ENCODE results near the gene SLC28A1. TPM values are rescaled to one million over a fixed set of nuclear protein-coding genes. Genes with fewer than 3 reads are reported as not detected.

Gene SLC28A1
- total RNA-seq, 3 donors from 2014 or later (not counting 1 experiment from before 2014, with no cell fraction given), result not detected

DNA sequence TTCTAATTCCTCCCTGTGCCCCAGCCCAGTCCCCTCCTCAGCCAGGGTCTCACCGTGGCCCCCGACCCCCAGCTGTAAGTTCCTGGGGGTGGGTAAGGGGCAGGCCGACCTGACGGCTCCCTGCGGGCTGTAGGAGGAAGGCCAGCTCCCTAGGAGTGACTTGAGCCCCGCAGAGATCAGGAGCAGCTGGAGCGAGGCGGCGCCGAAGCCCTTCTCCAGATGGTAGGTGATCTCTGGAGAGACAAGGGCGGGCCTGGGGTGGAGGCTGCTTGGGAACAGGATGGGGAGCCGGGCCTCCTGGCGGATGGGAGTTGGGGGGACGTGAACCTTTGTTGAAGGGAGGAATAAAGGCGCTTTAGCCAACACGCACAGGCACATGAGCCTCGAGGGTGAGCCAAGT lies 4.2 kb downstream of the SLC28A1 start:
- no peak overlapping the region for H3K27ac ChIP-seq (ENCODE audit: low read length)
- DNase-seq (no peak), ATAC-seq (no peak)
- no peaks in the 10 kb centered on the region for H3K36me3 Mint-ChIP-seq
- H3K4me1 ChIP-seq (ENCODE audit: control insufficient read depth, insufficient read depth, low read length), result no peaks in the 10 kb centered on the region
- intact Hi-C loops (cut with micrococcal nuclease), result no loop called here
- no peak overlapping the region for H3K27ac Mint-ChIP-seq
- no peak overlapping the region for H3K4me3 ChIP-seq (ENCODE audit: low read length)
- no peaks in the 10 kb centered on the region for H3K36me3 ChIP-seq (ENCODE audit: control insufficient read depth, insufficient read depth, low read length)
- no peaks in the 10 kb centered on the region for H3K9me3 Mint-ChIP-seq
- H3K4me3 Mint-ChIP-seq, result no peak overlapping the region
- no peaks in the 10 kb centered on the region for H3K9me3 ChIP-seq (ENCODE audit: control insufficient read depth, insufficient read depth, low read length)
- H3K4me1 Mint-ChIP-seq, result no peaks in the 10 kb centered on the region
- TF ChIP-seq, protein P1, sequence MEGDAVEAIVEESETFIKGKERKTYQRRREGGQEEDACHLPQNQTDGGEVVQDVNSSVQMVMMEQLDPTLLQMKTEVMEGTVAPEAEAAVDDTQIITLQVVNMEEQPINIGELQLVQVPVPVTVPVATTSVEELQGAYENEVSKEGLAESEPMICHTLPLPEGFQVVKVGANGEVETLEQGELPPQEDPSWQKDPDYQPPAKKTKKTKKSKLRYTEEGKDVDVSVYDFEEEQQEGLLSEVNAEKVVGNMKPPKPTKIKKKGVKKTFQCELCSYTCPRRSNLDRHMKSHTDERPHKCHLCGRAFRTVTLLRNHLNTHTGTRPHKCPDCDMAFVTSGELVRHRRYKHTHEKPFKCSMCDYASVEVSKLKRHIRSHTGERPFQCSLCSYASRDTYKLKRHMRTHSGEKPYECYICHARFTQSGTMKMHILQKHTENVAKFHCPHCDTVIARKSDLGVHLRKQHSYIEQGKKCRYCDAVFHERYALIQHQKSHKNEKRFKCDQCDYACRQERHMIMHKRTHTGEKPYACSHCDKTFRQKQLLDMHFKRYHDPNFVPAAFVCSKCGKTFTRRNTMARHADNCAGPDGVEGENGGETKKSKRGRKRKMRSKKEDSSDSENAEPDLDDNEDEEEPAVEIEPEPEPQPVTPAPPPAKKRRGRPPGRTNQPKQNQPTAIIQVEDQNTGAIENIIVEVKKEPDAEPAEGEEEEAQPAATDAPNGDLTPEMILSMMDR (IDR thresholded peaks at IDR 0.05), result no peak
- no peaks in the 10 kb centered on the region for H3K27me3 ChIP-seq (ENCODE audit: control insufficient read depth, insufficient read depth, low read length)
- H3K27me3 Mint-ChIP-seq (ENCODE audit: low read depth in 2 of 2), result peaks cover 0 to 7% of the 10 kb centered on the region in 2 donors
- 88% methylated on average over 17 of the region's 17 CpGs for WGBS (ENCODE audit: insufficient coverage)

DNA sequence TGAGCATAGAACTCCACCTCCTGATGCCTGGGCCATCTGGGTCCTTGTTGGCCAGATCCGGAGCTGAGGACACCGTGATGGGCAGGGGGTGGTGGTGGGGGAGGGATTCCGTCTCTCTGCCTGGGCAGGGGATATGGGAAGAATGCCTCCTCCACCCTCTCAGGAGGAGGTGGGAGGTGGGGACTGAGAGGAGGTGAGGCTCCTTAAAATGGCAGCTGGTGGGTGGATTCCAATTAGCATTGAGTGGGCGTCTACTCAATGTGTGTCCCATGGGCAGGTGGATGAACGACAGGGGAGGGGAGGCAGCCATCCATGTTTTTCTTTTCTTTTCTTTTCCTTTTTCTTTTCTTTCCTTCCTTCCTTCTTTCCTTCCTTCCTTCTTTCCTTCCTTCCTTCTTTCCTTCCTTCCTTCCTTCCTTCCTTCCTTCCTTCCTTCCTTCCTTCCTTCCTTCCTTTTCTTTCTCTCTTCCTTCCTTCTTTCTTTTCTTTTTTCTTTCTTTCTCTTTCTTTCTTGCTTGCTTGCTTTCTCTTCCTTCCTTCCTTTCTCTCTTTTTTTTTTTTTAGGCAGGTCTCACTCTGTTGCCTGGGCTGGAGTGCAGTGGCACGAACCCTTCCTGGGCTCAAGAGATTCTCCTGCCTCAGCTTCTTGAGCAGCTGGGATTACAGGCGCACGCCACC lies 5.0 kb downstream of the SLC28A1 start:
- Mint-ChIP-seq H3K4me1 (no peaks in the 10 kb centered on the region), H3K27ac (no peak overlapping the region), H3K9me3 (no peaks in the 10 kb centered on the region), H3K4me3 (no peak overlapping the region), H3K27me3 (ENCODE audit: low read depth in 2 of 2) (peaks cover 0 to 6% of the 10 kb centered on the region in 2 donors), H3K36me3 (no peaks in the 10 kb centered on the region)
- H3K4me1 ChIP-seq (ENCODE audit: control insufficient read depth, insufficient read depth, low read length), result no peaks in the 10 kb centered on the region
- no peak for ATAC-seq
- DNase-seq, result no peak
- H3K27ac ChIP-seq (ENCODE audit: low read length), result no peak overlapping the region
- TF ChIP-seq, protein P1 (IDR thresholded peaks at IDR 0.05), result no peak
- intact Hi-C loops (cut with micrococcal nuclease), result no loop called here
- H3K36me3 ChIP-seq (ENCODE audit: control insufficient read depth, insufficient read depth, low read length), result no peaks in the 10 kb centered on the region
- no peaks in the 10 kb centered on the region for H3K9me3 ChIP-seq (ENCODE audit: control insufficient read depth, insufficient read depth, low read length)
- H3K4me3 ChIP-seq (ENCODE audit: low read length), result no peak overlapping the region
- no peaks in the 10 kb centered on the region for H3K27me3 ChIP-seq (ENCODE audit: control insufficient read depth, insufficient read depth, low read length)
- 86% methylated on average over 7 of the region's 8 CpGs for WGBS (ENCODE audit: insufficient coverage)

DNA sequence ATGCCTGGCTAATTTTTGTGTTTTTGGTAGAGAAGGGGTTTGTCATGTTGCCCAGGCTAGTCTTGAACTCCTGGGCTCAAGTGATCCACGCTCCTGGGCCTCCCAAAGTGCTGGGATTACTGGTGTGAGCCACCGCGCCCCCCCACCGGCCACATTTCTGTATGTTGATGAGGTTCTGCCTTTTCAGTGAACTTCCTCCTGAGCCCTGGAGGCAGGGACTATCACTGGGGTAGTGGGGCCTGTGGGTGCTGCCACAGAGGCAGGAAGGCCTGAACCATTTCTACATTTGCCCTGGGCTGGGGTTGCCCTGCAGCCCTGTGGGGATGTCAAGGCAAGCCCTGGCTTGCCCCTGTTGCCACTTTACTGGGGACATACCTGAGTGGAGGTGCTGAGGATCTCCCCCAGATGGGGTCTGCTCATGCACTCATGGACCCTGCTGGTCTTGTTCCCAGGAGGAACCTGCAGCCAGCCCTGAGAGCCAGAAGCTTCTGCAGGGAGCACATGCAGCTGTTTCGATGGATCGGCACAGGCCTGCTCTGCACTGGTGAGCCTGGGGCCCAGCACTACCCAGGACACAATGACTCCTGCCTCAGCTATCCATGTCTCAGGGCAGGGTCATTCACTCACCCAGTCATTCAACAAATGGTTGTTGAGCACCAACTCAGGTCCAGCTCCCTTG lies 5.7 kb downstream of the SLC28A1 start:
- TF ChIP-seq, protein P1 (IDR thresholded peaks at IDR 0.05), result no peak
- no peak for DNase-seq
- H3K36me3 ChIP-seq (ENCODE audit: control insufficient read depth, insufficient read depth, low read length), result no peaks in the 10 kb centered on the region
- H3K4me1 ChIP-seq (ENCODE audit: control insufficient read depth, insufficient read depth, low read length), result no peaks in the 10 kb centered on the region
- H3K4me3 ChIP-seq (ENCODE audit: low read length), result no peak overlapping the region
- Mint-ChIP-seq H3K4me3 (no peak overlapping the region), H3K4me1 (no peaks in the 10 kb centered on the region), H3K9me3 (no peaks in the 10 kb centered on the region), H3K27me3 (ENCODE audit: low read depth in 2 of 2) (peaks cover 0 to 5% of the 10 kb centered on the region in 2 donors), H3K27ac (no peak overlapping the region), H3K36me3 (no peaks in the 10 kb centered on the region)
- no peak overlapping the region for H3K27ac ChIP-seq (ENCODE audit: low read length)
- H3K27me3 ChIP-seq (ENCODE audit: control insufficient read depth, insufficient read depth, low read length), result no peaks in the 10 kb centered on the region
- intact Hi-C loops (cut with micrococcal nuclease), result no loop called here
- H3K9me3 ChIP-seq (ENCODE audit: control insufficient read depth, insufficient read depth, low read length), result no peaks in the 10 kb centered on the region
- 85% methylated on average over 6 of the region's 6 CpGs for WGBS (ENCODE audit: insufficient coverage)
- ATAC-seq, result no peak
